GM21529 (cell line): ENCODE data around the gene LCN10.
"Not testable (repeated sequence)": the region's sequence is repeated elsewhere in the genome, so short reads cannot be mapped to it uniquely, and the experiment has no call there.

Experiments used
- ATAC-seq: cut with Tn5 transposase; IDR thresholded peaks from one replicate; pipeline ENCODE4 v1.9.1; 2021; ENCODE audit not compliant: unreplicated experiment

Gene LCN10

GRCh38 chr9:136721339-136722092, 21.2 kb downstream of the LCN10 start:
- ATAC-seq = no peak

DNA sequence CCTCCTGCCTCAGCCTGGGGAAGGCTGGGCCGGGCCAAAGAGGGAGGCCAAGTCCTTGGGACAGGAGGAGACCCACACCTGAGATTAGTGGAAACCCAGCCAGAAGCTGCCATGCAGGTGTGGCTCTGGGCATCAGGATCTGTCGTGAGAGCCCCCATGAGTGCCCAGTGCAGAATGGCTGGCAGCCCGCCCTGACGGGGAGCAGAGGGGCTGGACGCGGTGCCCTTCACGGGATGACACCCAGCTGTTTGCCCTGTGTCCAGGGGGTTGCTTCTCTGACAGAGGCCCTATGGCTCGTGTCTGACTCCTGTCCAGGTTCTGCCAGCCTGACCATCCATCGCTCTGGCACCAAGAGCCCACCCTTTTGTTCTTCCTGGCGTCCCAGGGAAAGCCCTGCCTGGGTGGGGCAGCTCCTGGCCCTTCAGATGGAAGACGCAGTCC, 21.8 kb downstream of the LCN10 start:
- ATAC-seq = no peak

GRCh38 chr9:136720251-136720897, 22.4 kb downstream of the LCN10 start:
- no peak for ATAC-seq

- ATAC-seq = no peak
Measured at GRCh38 chr9:136719195-136719880, 23.4 kb downstream of the LCN10 start.

- no peak for ATAC-seq
Measured at GRCh38 chr9:136718345-136719194, 24.2 kb downstream of the LCN10 start.

- no peak for ATAC-seq
Measured at GRCh38 chr9:136717399-136717798, 25.3 kb downstream of the LCN10 start.

- ATAC-seq = no peak
Measured at GRCh38 chr9:136714893-136715274, 27.9 kb downstream of the LCN10 start.

DNA sequence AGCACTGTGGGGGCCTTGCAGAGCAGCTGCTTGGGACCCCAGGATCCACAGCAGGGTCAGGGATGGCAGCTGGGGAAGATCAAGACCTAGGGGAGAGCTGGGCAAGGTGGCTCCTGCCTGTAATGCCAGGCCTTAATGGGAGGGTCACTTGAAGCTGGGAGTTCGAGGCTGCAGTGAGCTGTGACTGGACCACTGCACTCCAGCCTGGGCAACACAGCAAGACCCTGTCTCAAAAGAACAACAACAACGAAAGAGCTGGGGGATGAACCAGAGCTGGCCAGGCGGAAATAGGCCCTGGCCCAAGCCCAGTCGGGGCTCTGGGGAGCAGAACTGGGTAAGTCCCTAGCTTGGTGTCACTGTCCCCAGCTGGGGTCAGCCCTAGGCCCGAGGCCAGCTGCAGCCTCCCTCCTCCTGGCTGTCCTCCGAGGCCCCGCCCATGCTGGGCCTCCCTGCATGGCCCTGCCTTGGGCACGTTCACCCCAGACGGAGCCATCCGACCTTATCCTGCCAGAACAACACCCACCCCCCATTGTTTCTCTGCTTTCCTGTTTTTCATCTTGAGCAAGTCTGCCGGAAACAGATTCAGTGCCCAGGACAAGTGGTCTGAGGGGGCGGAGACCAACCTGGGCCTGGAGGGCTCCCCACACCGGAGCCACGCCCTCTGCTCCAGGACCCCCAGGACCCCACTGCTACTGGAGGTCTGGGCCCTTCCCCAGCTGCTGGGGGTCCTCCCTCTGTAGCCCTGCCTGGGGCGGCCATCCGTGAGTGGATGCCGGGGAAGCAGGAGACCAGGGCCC, 28.4 kb downstream of the LCN10 start:
- no peak for ATAC-seq

GRCh38 chr9:136713550-136713949, 29.2 kb downstream of the LCN10 start:
- ATAC-seq = no peak

DNA sequence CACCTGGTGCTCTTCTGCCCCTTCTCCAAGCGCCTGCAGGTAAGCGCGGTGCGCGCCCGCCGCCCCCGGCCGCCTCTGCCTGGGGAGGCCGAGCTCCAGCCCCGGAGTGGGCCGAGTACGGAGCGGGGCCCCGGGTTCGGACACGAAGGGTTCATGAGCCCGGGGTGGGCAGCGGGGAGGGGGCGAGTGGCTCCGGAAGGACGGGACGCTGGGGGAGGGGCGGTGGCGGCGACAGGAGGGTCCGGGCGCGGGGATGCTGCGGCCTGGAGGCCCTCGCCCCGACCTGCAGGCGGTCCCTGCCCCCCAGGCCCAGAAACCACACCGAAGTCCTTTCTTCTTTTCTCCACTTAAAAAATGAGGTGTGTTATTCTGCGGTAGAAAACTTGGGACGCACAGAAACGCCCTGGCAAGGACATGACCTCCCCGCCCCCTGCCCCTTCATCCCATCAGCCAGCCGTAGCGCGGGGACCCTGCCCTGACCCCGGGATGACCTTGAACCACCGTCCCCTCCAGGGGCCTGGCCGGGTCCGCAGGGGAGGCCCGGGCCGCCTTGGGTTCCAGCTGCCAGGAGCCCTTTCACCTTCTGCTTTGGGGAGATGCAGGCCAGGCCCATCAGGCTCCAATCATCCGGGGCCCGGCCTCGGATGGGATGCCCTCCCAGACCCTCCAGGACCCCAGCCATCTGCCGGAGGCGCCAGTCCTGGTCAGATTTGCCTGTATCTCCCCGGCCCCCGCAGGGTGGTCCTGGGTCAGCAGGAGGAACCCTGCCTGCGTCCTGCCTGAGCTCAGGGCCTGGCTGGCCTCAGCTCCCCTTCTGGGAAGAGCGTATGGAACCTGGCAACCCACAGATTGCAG, 29.8 kb downstream of the LCN10 start:
- ATAC-seq = no peak

- no peak for ATAC-seq
Measured at GRCh38 chr9:136711751-136712689, 30.7 kb downstream of the LCN10 start, which contains the start of gene DIPK1B. Gene DIPK1B (plus strand): TSS chr9:136712572. CDS start chr9:136712666, 94 bp downstream.

- ATAC-seq = not testable (repeated sequence)
Measured at GRCh38 chr9:136711219-136711648, 31.5 kb downstream of the LCN10 start.

- no peak for ATAC-seq
Measured at GRCh38 chr9:136710543-136710942, 32.2 kb downstream of the LCN10 start.

DNA sequence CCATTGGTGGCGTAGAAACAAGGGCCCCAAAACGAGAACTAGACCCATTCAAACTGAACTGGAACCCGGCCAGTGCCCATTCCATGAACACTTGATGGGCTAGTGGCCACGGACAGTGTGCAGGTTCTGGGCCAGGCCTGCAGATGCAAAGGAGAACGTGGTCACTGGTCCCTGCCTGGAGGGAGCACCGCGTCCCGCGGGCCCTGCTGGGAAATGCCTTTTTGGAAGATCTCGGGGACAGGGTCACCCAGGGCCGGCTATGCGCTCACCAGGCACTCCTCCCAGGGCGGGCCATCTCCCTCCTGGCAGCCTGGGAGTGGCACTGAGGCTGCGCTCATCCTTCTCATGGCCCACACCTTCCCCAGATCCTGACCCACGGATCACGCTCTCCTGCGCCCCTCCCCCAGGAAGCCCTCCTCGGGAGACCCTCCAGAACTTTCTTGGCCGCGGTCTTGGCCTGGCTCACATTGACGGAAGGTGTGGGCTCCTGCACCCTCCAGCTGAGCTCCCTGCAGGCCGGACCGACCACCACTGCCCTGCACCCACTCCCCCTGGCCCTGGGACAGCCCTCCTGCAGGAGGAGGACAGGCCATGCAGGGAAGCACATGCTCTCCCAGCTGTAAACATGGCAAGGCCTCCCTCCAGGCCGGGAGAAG, 33.2 kb downstream of the LCN10 start:
- no peak for ATAC-seq

DNA sequence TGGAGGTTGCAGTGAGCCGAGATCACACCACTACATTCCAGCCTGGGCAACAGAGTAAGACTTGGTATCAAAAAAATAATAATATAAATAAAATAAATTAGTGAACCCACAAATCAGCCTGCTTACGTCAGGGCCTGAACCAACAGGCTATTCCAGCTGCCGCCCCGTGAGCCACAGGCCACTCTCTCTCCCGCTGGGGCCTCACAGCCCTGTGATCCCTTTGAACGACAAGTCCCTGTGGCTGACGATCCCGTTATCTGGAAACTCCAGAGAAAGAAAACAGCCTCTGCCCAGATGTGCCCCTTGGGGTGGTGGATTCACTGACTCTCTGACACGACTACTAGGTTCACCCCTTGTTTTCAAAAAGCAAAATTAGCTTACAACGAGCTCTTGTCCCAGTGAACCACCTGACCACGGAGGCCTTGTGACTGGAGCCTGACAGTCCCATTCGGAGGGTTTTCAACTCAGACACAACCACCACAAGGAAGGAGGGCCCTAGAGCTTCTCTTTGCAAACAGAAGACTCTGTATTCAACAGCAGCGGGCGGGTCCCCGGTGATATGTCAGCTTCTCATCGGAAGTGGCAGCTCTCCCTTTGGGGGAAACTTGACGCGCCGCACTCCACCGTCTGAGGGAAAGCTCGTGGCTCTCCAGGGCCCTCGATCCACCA, 34.8 kb downstream of the LCN10 start:
- ATAC-seq = no peak

- no peak for ATAC-seq
Measured at GRCh38 chr9:136707011-136707410, 35.7 kb downstream of the LCN10 start.

DNA sequence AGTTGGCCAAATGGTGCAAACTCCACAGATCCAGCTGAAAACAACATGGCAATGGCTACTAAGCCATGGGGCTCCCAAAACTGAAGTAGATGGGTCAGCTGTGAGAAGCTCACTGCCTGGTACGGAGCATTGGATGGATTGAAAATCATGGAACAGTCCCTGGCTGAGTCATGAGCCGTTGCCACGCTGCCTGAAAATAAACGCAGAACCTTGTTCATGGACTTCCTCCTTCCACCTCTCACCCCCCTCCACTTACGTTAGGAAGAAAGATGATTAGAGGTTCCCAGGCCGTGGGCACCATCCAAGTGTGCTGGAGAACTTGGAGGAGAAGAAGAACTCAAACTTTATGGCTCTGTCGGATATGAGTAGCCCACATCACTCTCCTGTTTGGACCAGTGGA, 37.2 kb downstream of the LCN10 start:
- ATAC-seq = no peak
